ENCODE results near the gene FIS1.

FIS1 gene

GRCh38 chr7:101195884-101196283 is 49.0 kb downstream of the FIS1 start:
- Histone ChIP-seq H3K27me3 (ENCODE audit: control insufficient read depth, insufficient read depth, low read length) (no peaks in the 10 kb centered on the region), H3K9ac (ENCODE audit: low read depth, low read length) (no peak overlapping the region), H3K4me1 (ENCODE audit: control insufficient read depth, insufficient read depth, low read length) (peaks cover 3% of the 10 kb centered on the region), H3K9me3 (ENCODE audit: control insufficient read depth, insufficient read depth, low read length) (no peaks in the 10 kb centered on the region), H3K36me3 (ENCODE audit: control insufficient read depth, insufficient read depth, low read length) (no peaks in the 10 kb centered on the region), H3K4me3 (ENCODE audit: low read depth, low read length) (no peak overlapping the region)
